ENCODE data around the gene SCN9A. TPM values are rescaled to one million over a fixed set of nuclear protein-coding genes. Genes with fewer than 3 reads are reported as not detected.

SCN9A gene
- total RNA-seq, 4 donors from 2014 or later: 3.1 to 7.7 (median 6.2) TPM

GRCh38 chr2:166147883-166148282, 227.9 kb downstream of the SCN9A start:
- Histone ChIP-seq H3K27me3 (no peaks in the 10 kb centered on the region), H3K9me3 (no peaks in the 10 kb centered on the region), H3K27ac (no peak overlapping the region), H3K36me3 (no peaks in the 10 kb centered on the region), H3K4me3 (no peak overlapping the region), H3K4me1 (no peaks in the 10 kb centered on the region)
- TF ChIP-seq EP300 (IDR thresholded peaks at IDR 0.05): no peak
- no peak for TF ChIP-seq CTCF (IDR thresholded peaks at IDR 0.05)
- TF ChIP-seq POLR2AphosphoS5 (IDR thresholded peaks at IDR 0.05): no peak
- no peak for TF ChIP-seq POLR2A (IDR thresholded peaks at IDR 0.05)
- 28 to 57% methylated on average over 1 to 2 of the region's 2 CpGs for WGBS, 2 donors (ENCODE audit: low coverage in 1 of 2)
- no peak for ATAC-seq

Other genes starting within 250 kb of the SCN9A start
- gene SCN1A, start 247.9 kb downstream of the SCN9A start, total RNA-seq: under 1 TPM in 2 of 4 donors, not detected in 2; 0.05 to 0.08 TPM
- 10 to 100 TPM; 67.4 to 92.5 (median 72.4) TPM for gene SCN7A, start 118.3 kb upstream of the SCN9A start, total RNA-seq